HEK293 (cell line): Measurements from ENCODE around the gene COX19.

Source experiments
- CTCF ChIA-PET: fragments of 350-600 bp; formaldehyde crosslinking; extraction: SDS; loops from one replicate; lab custom pipeline; 2021; ENCODE audit warnings: antibody characterized with exemption; lab: Yijun Ruan, JAX
- POLR2A ChIA-PET: fragments of 300-600 bp; formaldehyde crosslinking; extraction: SDS; loops from one replicate; lab custom pipeline; 2020; ENCODE audit warnings: antibody characterized with exemption, inconsistent platforms; lab: Yijun Ruan, JAX
- H3K27ac ChIP-seq: fragments of 200-500 bp; sonication (Bioruptor generic); 2 replicates; pipeline ENCODE4 v1.5.1; 2014; ENCODE audit warnings: low read depth, low read length, control low read depth, inconsistent platforms; ENCODE audit errors: extremely low read depth
- H3K36me3 ChIP-seq, 2 experiments: fragments of 200-500 bp in 1 of 2; sonication (Bioruptor generic) in 1 of 2; 1 replicate in 1 of 2; 2 replicates in 1 of 2; pipeline ENCODE4 v1.5.1; 2014 to 2017; ENCODE audit warnings: inconsistent platforms in 2 of 2, low read length in 2 of 2; ENCODE audit not compliant: control insufficient read depth in 2 of 2, insufficient read depth in 1 of 2
- H3K4me1 ChIP-seq: fragments of 200-500 bp; sonication (Bioruptor generic); 2 replicates; pipeline ENCODE4 v1.5.1; 2014; ENCODE audit warnings: mild to moderate bottlenecking, low read length, inconsistent platforms; ENCODE audit not compliant: control insufficient read depth, insufficient read depth
- H3K4me3 ChIP-seq: 2 replicates; pipeline ENCODE4 v1.5.1; 2011; ENCODE audit warnings: low read depth, mild to moderate bottlenecking, control low read depth, low read length, moderate library complexity
- H3K9me3 ChIP-seq: fragments of 200-500 bp; sonication (Bioruptor generic); 2 replicates; pipeline ENCODE4 v1.5.1; 2014; ENCODE audit warnings: low read depth, low read length, inconsistent platforms; ENCODE audit not compliant: control insufficient read depth, insufficient read depth
- EGR2 ChIP-seq: fragments of 450-650 bp; formaldehyde crosslinking; IDR thresholded peaks from 2 replicates; pipeline ENCODE4 v1.5.1; 2016; ENCODE audit warnings: low read depth, missing biosample characterization, missing genetic modification characterization
- GLIS1 ChIP-seq: fragments of 450-650 bp; formaldehyde crosslinking; IDR thresholded peaks from 2 replicates; pipeline ENCODE4 v1.5.1; 2016; ENCODE audit warnings: missing biosample characterization, missing genetic modification characterization
- KLF1 ChIP-seq: fragments of 450-650 bp; formaldehyde crosslinking; IDR thresholded peaks from 2 replicates; pipeline ENCODE4 v1.5.1; 2016; ENCODE audit warnings: missing biosample characterization, missing genetic modification characterization
- KLF16 ChIP-seq: fragments of 450-650 bp; formaldehyde crosslinking; IDR thresholded peaks from 2 replicates; pipeline ENCODE4 v1.5.1; 2017; ENCODE audit warnings: missing biosample characterization, missing genetic modification characterization
- OSR2 ChIP-seq: fragments of 450-650 bp; formaldehyde crosslinking; IDR thresholded peaks from 2 replicates; pipeline ENCODE4 v1.5.1; 2016; ENCODE audit warnings: missing biosample characterization, missing genetic modification characterization
- SCRT1 ChIP-seq: fragments of 450-650 bp; formaldehyde crosslinking; IDR thresholded peaks from 2 replicates; pipeline ENCODE4 v1.5.1; 2016; ENCODE audit warnings: missing biosample characterization, missing genetic modification characterization, borderline replicate concordance
- SP3 ChIP-seq: fragments of 450-650 bp; formaldehyde crosslinking; IDR thresholded peaks from 2 replicates; pipeline ENCODE4 v1.5.1; 2016; ENCODE audit warnings: missing biosample characterization, missing genetic modification characterization
- ZBTB17 ChIP-seq: fragments of 450-650 bp; formaldehyde crosslinking; IDR thresholded peaks from 2 replicates; pipeline ENCODE4 v1.5.1; 2016; ENCODE audit warnings: missing biosample characterization, missing genetic modification characterization
- ZBTB48 ChIP-seq: fragments of 450-650 bp; formaldehyde crosslinking; IDR thresholded peaks from 2 replicates; pipeline ENCODE4 v1.5.1; 2016; ENCODE audit warnings: missing biosample characterization, missing genetic modification characterization
- ZFHX2 ChIP-seq: fragments of 450-650 bp; formaldehyde crosslinking; conservative IDR thresholded peaks from 2 replicates; pipeline ENCODE4 v1.5.1; 2016; ENCODE audit warnings: missing biosample characterization, missing genetic modification characterization
- ZIC2 ChIP-seq: fragments of 450-650 bp; formaldehyde crosslinking; IDR thresholded peaks from 2 replicates; pipeline ENCODE4 v1.5.1; 2016; ENCODE audit warnings: missing biosample characterization, missing genetic modification characterization
- ZNF169 ChIP-seq: fragments of 450-650 bp; formaldehyde crosslinking; IDR thresholded peaks from 2 replicates; pipeline ENCODE4 v1.5.1; 2016; ENCODE audit warnings: missing biosample characterization, missing genetic modification characterization
- ZNF2 ChIP-seq: fragments of 450-650 bp; formaldehyde crosslinking; IDR thresholded peaks from 2 replicates; pipeline ENCODE4 v1.5.1; 2016; ENCODE audit warnings: missing biosample characterization, missing genetic modification characterization
- ZNF341 ChIP-seq: fragments of 450-650 bp; formaldehyde crosslinking; IDR thresholded peaks from 2 replicates; pipeline ENCODE4; 2016; ENCODE audit warnings: low read depth, missing biosample characterization, missing genetic modification characterization
- ZNF529 ChIP-seq: fragments of 450-650 bp; formaldehyde crosslinking; IDR thresholded peaks from 2 replicates; pipeline ENCODE4 v1.5.1; 2017; ENCODE audit warnings: missing genetic modification characterization, missing biosample characterization; ENCODE audit not compliant: insufficient replicate concordance
- ZNF558 ChIP-seq: fragments of 450-650 bp; formaldehyde crosslinking; IDR thresholded peaks from 2 replicates; pipeline ENCODE4 v1.5.1; 2016; ENCODE audit warnings: missing biosample characterization, missing genetic modification characterization
- TF ChIP-seq, protein P1 (sequence below): fragments of 450-650 bp; formaldehyde crosslinking; IDR thresholded peaks from 2 replicates; pipeline ENCODE4 v1.5.1; 2017; ENCODE audit warnings: missing biosample characterization, missing genetic modification characterization
- TF ChIP-seq, protein P2 (sequence below): fragments of 450-650 bp; formaldehyde crosslinking; IDR thresholded peaks from 2 replicates; pipeline ENCODE4 v1.5.1; 2017; ENCODE audit warnings: missing biosample characterization, missing genetic modification characterization
- TF ChIP-seq, protein P3 (sequence below): fragments of 450-650 bp; formaldehyde crosslinking; IDR thresholded peaks from 2 replicates; pipeline ENCODE4 v1.5.1; 2016; ENCODE audit warnings: missing biosample characterization, missing genetic modification characterization
- TF ChIP-seq, protein P4 (sequence below): fragments of 450-650 bp; formaldehyde crosslinking; IDR thresholded peaks from 2 replicates; pipeline ENCODE4 v1.5.1; 2016; ENCODE audit warnings: missing biosample characterization, missing genetic modification characterization
- TF ChIP-seq, protein P5 (sequence below): fragments of 450-650 bp; formaldehyde crosslinking; IDR thresholded peaks from 2 replicates; pipeline ENCODE4 v1.5.1; 2016; ENCODE audit warnings: missing biosample characterization, missing genetic modification characterization

Gene COX19

DNA sequence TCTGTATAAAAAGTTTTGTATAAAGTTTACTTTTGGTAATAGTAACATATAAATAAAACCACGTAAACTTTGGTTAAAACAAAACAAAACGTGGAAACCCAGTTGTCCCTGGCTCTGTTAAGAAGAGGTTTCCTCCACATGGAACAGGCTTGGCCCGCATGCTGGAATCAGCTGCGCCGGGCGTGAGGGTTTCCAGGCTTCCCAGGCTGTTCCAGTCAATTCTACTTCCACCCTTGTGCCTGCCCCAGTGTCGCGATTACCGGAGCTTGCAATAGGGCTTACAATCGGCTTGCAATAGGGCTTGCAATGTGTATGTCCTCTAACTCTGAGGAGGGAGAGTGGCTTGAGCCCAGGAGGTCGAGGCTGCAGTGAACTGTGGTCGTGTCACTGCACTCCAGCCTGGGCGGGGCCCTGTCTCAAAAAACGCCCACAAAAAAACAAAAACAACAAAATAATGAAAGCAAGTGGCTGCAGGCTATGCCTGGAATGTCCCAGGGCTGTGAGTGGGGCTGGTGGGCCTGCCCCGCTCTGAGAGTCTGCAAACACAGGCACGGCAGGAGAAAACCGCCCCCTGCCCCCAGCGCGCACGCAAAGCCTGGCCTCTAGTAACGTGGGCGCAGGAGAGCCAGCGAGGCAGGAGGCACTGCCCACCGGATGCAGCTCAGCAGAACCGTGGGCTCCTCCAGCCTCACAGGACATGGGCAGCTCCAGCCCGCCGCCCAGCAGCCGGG lies 24.0 kb upstream of the COX19 start:
- H3K36me3 ChIP-seq, result peaks cover 0 to 11% of the 10 kb centered on the region in 2 experiments; a peak in 1 of 3 replicates
- ChIA-PET POLR2A (interaction anchor here (1.0 kb wide), 1 partner anchor 25 kb away, joined by 4 read pairs; no protein-coding TSS in a partner anchor), CTCF (interaction anchor here (0.9 kb wide), 1 partner anchor 66 kb away, joined by 7 read pairs; no protein-coding TSS in a partner anchor)
- no peaks in the 10 kb centered on the region for H3K4me1 ChIP-seq
- no peaks in the 10 kb centered on the region for H3K9me3 ChIP-seq
- H3K27ac ChIP-seq, result no peak overlapping the region
- no peak for TF ChIP-seq ZNF558
- TF ChIP-seq ZBTB17 (tag by site-specific recombination), result no peak
- TF ChIP-seq EGR2 (tag by site-specific recombination), result peak; percentile 49; the same call in 1 of the 2 replicates
- TF ChIP-seq, protein P1, sequence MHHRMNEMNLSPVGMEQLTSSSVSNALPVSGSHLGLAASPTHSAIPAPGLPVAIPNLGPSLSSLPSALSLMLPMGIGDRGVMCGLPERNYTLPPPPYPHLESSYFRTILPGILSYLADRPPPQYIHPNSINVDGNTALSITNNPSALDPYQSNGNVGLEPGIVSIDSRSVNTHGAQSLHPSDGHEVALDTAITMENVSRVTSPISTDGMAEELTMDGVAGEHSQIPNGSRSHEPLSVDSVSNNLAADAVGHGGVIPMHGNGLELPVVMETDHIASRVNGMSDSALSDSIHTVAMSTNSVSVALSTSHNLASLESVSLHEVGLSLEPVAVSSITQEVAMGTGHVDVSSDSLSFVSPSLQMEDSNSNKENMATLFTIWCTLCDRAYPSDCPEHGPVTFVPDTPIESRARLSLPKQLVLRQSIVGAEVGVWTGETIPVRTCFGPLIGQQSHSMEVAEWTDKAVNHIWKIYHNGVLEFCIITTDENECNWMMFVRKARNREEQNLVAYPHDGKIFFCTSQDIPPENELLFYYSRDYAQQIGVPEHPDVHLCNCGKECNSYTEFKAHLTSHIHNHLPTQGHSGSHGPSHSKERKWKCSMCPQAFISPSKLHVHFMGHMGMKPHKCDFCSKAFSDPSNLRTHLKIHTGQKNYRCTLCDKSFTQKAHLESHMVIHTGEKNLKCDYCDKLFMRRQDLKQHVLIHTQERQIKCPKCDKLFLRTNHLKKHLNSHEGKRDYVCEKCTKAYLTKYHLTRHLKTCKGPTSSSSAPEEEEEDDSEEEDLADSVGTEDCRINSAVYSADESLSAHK (tag by site-specific recombination), result peak; percentile 86
- TF ChIP-seq, protein P2, sequence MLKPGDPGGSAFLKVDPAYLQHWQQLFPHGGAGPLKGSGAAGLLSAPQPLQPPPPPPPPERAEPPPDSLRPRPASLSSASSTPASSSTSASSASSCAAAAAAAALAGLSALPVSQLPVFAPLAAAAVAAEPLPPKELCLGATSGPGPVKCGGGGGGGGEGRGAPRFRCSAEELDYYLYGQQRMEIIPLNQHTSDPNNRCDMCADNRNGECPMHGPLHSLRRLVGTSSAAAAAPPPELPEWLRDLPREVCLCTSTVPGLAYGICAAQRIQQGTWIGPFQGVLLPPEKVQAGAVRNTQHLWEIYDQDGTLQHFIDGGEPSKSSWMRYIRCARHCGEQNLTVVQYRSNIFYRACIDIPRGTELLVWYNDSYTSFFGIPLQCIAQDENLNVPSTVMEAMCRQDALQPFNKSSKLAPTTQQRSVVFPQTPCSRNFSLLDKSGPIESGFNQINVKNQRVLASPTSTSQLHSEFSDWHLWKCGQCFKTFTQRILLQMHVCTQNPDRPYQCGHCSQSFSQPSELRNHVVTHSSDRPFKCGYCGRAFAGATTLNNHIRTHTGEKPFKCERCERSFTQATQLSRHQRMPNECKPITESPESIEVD (tag by site-specific recombination), result no peak
- TF ChIP-seq SP3, result no peak
- TF ChIP-seq ZFHX2 (tag by site-specific recombination), result peak; percentile 27; the same call in 1 of the 2 replicates
- TF ChIP-seq ZNF341 (tag by site-specific recombination), result peak; percentile 85
- no peak for TF ChIP-seq SCRT1 (tag by site-specific recombination)
- no peak overlapping the region for H3K4me3 ChIP-seq

DNA sequence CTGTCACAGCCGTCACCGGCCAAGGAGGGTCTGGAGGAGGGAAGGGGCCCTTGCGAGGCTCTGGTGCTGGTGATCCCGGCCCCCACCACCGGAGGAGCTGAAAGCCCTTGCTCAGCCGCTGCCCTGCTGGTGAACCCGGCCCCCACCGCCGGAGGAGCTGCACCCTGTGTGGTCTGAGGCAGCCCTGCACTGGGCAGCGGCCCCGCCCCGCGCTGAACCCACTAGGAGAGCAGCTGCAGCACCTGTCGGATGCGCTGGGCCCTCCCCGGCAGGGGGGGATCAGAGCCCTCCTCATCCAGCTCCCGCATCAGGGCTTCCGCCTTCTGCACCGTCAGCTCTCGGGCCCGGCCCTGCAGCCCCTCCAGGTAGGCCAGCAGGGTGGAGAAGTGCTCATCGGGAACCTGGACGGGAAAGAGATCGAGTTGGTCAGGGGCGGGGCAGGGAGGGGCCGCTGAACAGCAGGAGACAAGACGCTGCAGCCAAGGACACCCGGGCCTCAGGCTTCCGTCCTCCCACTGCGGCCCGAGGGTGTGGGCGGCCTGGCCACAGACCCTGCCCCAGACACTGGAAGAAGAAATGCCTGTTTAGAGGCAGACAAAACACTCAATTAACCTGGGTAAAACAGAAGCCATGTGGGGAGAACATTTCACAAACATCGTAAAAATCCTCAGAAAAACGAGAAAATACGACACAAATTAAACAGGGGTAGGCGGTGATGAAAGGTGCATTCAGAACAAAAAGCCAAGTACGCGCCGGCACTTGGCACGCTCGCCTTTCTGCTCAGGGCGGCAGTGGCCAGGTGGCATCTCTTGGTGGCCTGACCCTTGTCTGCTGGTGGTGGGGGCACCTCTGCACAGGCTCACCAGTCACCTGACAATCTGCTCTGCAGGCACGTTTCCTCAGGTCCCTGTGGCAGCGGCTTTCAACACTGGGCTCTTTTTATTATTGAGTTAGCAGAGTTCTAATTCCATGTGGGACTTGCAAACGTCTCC lies 22.4 kb upstream of the COX19 start:
- Histone ChIP-seq H3K4me3 (no peak overlapping the region), H3K36me3 (peaks cover 0 to 11% of the 10 kb centered on the region in 2 experiments; a peak in 1 of 3 replicates), H3K27ac (no peak overlapping the region), H3K9me3 (no peaks in the 10 kb centered on the region), H3K4me1 (no peaks in the 10 kb centered on the region; the same call in 1 of the 2 replicates)
- POLR2A ChIA-PET, result interaction anchor here (0.9 to 1.0 kb wide), 2 partner anchors 23 to 158 kb away, joined by 3 to 4 read pairs; no protein-coding TSS in a partner anchor
- CTCF ChIA-PET, result interaction anchor here (0.8 to 7.4 kb wide), 2 partner anchors 13 to 177 kb away, joined by 4 to 106 read pairs; no protein-coding TSS in a partner anchor
- TF ChIP-seq ZNF169, result no peak
- no peak for TF ChIP-seq ZNF529 (tag by site-specific recombination)
- no peak for TF ChIP-seq ZNF2 (tag by site-specific recombination)
- peak; percentile 84 for TF ChIP-seq GLIS1
- peak; percentile 36 for TF ChIP-seq ZFHX2 (tag by site-specific recombination)
- TF ChIP-seq KLF16 (tag by site-specific recombination), result no peak
- TF ChIP-seq, protein P3, sequence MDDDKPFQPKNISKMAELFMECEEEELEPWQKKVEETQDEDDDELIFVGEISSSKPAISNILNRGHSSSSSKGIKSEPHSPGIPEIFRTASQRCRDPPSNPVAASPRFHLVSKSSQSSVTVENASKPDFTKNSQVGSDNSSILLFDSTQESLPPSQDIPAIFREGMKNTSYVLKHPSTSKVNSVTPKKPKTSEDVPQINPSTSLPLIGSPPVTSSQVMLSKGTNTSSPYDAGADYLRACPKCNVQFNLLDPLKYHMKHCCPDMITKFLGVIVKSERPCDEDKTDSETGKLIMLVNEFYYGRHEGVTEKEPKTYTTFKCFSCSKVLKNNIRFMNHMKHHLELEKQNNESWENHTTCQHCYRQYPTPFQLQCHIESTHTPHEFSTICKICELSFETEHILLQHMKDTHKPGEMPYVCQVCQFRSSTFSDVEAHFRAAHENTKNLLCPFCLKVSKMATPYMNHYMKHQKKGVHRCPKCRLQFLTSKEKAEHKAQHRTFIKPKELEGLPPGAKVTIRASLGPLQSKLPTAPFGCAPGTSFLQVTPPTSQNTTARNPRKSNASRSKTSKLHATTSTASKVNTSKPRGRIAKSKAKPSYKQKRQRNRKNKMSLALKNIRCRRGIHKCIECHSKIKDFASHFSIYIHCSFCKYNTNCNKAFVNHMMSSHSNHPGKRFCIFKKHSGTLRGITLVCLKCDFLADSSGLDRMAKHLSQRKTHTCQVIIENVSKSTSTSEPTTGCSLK (tag by site-specific recombination), result no peak
- TF ChIP-seq KLF1 (tag by site-specific recombination), result peak; percentile 77
- no peak for TF ChIP-seq OSR2 (tag by site-specific recombination)
- TF ChIP-seq ZIC2 (tag by site-specific recombination), result peak; percentile 53
- TF ChIP-seq, protein P4, sequence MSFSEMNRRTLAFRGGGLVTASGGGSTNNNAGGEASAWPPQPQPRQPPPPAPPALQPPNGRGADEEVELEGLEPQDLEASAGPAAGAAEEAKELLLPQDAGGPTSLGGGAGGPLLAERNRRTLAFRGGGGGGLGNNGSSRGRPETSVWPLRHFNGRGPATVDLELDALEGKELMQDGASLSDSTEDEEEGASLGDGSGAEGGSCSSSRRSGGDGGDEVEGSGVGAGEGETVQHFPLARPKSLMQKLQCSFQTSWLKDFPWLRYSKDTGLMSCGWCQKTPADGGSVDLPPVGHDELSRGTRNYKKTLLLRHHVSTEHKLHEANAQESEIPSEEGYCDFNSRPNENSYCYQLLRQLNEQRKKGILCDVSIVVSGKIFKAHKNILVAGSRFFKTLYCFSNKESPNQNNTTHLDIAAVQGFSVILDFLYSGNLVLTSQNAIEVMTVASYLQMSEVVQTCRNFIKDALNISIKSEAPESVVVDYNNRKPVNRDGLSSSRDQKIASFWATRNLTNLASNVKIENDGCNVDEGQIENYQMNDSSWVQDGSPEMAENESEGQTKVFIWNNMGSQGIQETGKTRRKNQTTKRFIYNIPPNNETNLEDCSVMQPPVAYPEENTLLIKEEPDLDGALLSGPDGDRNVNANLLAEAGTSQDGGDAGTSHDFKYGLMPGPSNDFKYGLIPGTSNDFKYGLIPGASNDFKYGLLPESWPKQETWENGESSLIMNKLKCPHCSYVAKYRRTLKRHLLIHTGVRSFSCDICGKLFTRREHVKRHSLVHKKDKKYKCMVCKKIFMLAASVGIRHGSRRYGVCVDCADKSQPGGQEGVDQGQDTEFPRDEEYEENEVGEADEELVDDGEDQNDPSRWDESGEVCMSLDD (tag by site-specific recombination), result no peak
- TF ChIP-seq, protein P5, sequence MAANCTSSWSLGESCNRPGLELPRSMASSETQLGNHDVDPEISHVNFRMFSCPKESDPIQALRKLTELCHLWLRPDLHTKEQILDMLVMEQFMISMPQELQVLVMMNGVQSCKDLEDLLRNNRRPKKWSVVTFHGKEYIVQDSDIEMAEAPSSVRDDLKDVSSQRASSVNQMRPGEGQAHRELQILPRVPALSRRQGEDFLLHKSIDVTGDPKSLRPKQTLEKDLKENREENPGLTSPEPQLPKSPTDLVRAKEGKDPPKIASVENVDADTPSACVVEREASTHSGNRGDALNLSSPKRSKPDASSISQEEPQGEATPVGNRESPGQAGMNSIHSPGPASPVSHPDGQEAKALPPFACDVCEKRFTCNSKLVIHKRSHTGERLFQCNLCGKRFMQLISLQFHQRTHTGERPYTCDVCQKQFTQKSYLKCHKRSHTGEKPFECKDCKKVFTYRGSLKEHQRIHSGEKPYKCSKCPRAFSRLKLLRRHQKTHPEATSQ (tag by site-specific recombination), result no peak
- no peak for TF ChIP-seq ZBTB48
